RPMI7951 (cell line): Measurements from ENCODE around the gene CETN1. TPM values are rescaled to one million over a fixed set of nuclear protein-coding genes. Genes with fewer than 3 reads are reported as not detected.

ENCODE experiments used
- DNase-seq: peaks from one replicate; pipeline ENCODE4 v3.0.0-alpha.2; 2012; ENCODE audit warnings: low read depth
- total RNA-seq: library from RNA; depleted of rRNA; stranded (reverse); fragments of >200 nt; shearing (Covaris generic); gene quantifications from 2 replicates; pipeline ENCODE4 v1.2.3, GENCODE V29; 2014

CETN1 gene
- total RNA-seq, 1 experiment from 2014 or later = not detected

DNA sequence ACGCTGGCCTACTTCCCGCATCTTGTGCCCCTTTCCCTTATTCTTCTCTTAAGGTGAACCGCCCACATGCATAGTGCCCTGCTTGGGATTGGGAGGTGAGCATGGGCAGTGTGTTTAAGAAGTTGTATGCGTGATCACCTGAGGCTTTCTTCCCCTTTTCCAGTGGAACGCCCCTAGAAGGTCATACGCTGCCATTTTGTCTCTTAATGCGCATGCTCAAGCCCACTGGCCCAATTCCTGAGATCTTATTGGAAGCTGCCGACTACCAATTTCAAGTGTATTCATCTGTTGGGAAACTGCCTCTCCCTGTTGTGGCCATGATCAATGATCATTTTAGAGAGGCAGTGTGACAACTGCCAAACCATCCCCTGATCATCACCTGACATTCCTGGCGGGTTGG is 3.3 kb upstream of the CETN1 start:
- DNase-seq = no peak

- DNase-seq = peak; percentile 16
Observed at GRCh38 chr18:577643-578375, 2.4 kb upstream of the CETN1 start.

GRCh38 chr18:579238-579637 is 942 bp upstream of the CETN1 start:
- DNase-seq = no peak

GRCh38 chr18:581096-581495 is 916 bp downstream of the CETN1 start:
- DNase-seq = no peak

GRCh38 chr18:582465-582864 is 2.3 kb downstream of the CETN1 start:
- DNase-seq = no peak

- no peak for DNase-seq
Observed at GRCh38 chr18:595068-595467, 14.9 kb downstream of the CETN1 start.

DNA sequence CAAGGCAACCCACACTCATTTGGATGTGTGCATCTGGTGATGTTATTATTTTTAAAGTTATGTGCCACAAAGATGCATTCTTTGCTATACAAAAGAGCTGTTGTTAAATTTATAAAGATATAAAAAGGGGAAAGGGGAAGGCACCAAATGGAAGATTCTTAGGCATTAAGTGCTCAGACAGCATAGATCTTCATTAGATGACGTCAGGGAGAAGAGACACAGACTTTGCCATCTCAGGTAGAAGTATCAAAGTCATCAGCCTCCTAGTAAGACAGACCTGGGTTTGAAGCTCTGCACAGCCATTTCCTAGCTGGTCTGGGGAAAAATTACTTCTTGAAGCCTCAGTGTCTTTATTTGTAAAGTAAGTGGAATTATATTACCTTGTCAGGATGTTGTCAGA is 15.4 kb downstream of the CETN1 start:
- no peak for DNase-seq

GRCh38 chr18:596288-596881 is 16.2 kb downstream of the CETN1 start:
- no peak for DNase-seq

DNA sequence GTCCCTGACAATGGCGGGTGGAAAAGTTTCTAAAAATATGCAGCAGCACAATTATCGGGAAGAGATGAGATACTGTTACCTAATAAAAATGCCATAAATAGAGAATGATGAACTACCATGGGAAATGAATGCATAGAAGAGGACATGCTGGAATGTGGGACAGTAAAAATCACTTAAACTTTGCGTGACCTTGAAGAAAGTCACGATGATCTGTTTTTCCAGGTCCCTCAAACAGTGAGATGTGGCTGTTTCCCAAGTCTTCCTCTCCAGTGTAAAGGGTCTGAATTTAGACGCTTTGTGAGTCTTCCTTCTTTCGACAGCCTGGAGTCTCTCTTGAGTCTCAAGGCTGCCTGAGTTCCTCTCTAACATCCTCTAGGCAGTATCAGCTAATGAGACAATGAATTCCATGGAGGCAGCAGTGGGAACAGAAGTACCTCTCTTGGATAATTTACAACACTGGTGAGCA is 18.0 kb downstream of the CETN1 start:
- DNase-seq = peak; percentile 16

DNA sequence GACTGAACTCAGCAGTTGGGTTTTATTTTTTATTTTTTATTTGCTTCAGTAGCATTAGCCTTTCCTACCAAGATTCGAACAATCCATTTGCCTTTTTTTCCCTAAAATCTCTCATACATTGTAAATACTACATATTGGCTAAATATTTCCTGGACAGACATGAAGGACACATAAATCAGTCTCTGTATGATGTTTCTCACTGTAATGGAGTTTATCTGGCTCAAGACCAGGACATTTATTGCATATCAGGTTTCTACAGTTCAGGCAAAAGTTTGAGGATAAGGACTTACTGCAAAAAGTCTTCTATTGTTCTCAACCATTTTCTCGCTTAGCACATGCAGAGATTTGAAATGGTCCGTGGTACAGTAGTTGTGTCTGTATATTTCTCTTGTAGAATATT is 19.9 kb downstream of the CETN1 start:
- DNase-seq = no peak

GRCh38 chr18:604771-605170 is 24.6 kb downstream of the CETN1 start:
- no peak for DNase-seq

DNA sequence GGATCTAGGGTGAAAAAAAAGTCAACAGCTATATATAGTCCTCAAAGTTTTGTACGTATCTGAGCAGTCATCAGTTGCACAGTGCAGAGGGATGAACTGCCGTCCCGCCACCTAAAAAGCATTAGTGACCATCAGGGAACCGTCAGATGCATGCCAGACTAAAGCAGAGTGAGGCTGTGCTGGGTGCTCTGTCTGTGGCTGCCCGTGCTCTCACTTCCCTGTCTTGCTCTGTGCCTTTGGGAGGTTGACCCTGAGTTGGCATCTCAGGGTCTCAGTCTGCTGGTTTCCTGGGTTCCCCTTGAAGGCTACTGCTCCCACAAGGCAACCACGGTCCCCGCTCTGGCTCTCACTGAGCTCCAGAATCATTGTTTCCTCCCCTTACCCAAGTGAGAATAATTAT is 27.8 kb downstream of the CETN1 start:
- DNase-seq = no peak

- DNase-seq = no peak
Observed at GRCh38 chr18:610214-610928, 30.2 kb downstream of the CETN1 start.

- no peak for DNase-seq
Observed at GRCh38 chr18:612156-612555, 32.0 kb downstream of the CETN1 start.

DNA sequence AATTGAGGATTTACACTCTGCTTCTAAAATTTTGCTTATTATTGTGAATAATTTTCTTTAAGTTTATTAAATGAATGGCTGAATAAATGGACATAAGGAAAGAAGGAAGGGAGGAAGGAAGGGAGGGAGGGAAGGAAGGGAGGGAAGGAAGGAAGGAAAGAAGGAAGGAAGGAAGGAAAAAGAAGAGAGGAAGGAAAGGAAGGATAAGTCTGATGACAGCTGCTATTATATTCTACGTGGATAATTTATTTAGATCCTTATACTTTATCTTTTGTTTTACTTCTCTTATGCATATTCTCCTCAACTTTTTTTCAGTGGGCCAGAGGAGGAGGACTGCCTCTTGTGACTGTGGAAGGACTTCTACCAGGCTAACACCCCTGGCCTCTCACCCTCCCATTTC is 34.0 kb downstream of the CETN1 start:
- DNase-seq = no peak

DNA sequence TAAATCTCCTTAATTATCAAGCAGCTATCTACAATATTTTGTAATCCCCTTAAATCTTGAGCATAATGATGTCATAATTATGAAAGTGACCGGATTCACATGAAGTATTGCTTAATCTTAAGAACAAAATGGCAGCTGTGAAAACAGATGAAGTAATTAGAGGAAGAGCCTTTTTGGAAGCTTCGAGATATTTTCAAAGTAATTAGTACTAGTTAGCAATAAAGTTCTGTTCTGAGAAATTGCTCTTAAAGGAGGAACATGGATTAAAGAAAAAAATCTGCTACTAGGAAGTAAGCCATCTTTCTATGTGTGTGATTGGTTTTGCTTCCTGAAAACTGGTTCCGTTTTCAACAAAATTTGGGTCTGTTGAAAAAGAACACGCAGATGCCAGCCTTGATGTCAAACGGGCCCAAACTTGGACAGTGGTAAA is 34.9 kb downstream of the CETN1 start:
- no peak for DNase-seq

GRCh38 chr18:615773-616172 is 35.6 kb downstream of the CETN1 start:
- no peak for DNase-seq

- peak; percentile 46 for DNase-seq
Observed at GRCh38 chr18:616380-616995, 36.3 kb downstream of the CETN1 start.

GRCh38 chr18:617970-618504 is 37.9 kb downstream of the CETN1 start:
- DNase-seq = no peak

DNA sequence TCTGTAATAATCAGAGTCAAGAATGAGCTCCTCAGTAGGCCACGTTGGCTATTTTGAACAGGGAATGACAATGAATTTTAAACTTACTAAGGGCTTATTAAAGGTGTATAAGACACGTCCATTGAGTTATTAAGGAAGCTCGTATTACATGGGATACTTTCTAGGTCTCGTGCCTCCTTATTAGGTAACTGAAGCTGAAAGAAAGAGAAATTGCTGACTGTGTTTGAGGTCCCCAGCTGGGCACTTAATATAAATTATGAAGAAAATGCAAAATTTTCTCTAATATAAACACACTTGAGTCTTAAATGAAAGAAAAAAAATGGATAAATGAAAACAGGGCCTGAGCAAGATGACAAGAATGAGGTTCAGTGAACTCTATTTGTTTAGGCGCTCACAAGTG is 38.4 kb downstream of the CETN1 start:
- DNase-seq = no peak

- DNase-seq = peak; percentile 69
Observed at GRCh38 chr18:621291-622043, 41.3 kb downstream of the CETN1 start.
